Fibroblast of lung (primary cell): ENCODE data around the gene ECSCR.

Source experiments
- CTCF ChIP-seq, 2 donors: IDR thresholded peaks in 1 of 2; conservative IDR thresholded peaks in 1 of 2; 1 replicate in 1 of 2; 2 replicates in 1 of 2; pipeline ENCODE4 v1.5.1; 2011 to 2012; ENCODE audit warnings: low read length in 2 of 2, control low read depth in 1 of 2, inconsistent platforms in 1 of 2, low read depth in 1 of 2, mild to moderate bottlenecking in 1 of 2
- EZH2 ChIP-seq: IDR thresholded peaks from 2 replicates; pipeline ENCODE4 v1.5.1; 2012; ENCODE audit warnings: low read length, control low read depth, mild to moderate bottlenecking; ENCODE audit errors: missing control alignments

- no peak for TF ChIP-seq CTCF (conservative IDR thresholded peaks at IDR 0.05 in 1 of 2, IDR thresholded peaks at IDR 0.05 in 1 of 2; ENCODE audit: low read depth in 1 of 2, low read length in 2 of 2)
- TF ChIP-seq EZH2: no peak
Observed at GRCh38 chr5:139426203-139426885, 36.2 kb downstream of the ECSCR start.
